GM18951 (cell line): ENCODE results near the gene GALNT2.

ENCODE experiments used
- POLR2A ChIP-seq: IDR thresholded peaks from 4 replicates; pipeline ENCODE4 v1.6.1; 2011; ENCODE audit warnings: mild to moderate bottlenecking; ENCODE audit not compliant: insufficient read length, insufficient read depth; ENCODE audit errors: extremely low read depth
- in situ Hi-C: fragments of 300-500 bp; cut with MboI; formaldehyde crosslinking; loops from one replicate; pipeline ENCODE4 v1.12.0; 2022; ENCODE audit warnings: low sequenced_read_pairs, mixed read lengths, inconsistent platforms; ENCODE audit not compliant: unreplicated experiment

The GALNT2 gene

DNA sequence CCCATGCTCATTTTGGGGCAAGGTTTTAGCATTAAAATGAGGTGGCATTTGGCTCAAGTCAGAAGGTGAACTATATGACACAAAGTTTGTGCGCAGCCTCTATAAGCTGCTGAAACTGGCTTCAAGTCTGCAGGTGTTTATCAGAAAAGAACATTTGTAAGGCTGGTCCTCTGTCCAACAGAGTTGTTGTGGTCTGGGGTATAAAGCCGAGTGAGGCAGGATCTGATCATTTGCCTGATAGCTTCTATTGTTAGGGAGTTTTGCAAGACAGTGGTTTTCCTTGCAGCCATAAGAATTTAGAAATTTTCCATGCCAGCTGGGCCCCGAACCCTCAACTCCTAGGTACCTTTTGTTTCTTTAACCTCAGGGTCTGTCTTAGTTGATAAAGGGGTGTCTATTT lies 228.3 kb downstream of the GALNT2 start:
- in situ Hi-C loops = no loop called here
- no peak for TF ChIP-seq POLR2A

DNA sequence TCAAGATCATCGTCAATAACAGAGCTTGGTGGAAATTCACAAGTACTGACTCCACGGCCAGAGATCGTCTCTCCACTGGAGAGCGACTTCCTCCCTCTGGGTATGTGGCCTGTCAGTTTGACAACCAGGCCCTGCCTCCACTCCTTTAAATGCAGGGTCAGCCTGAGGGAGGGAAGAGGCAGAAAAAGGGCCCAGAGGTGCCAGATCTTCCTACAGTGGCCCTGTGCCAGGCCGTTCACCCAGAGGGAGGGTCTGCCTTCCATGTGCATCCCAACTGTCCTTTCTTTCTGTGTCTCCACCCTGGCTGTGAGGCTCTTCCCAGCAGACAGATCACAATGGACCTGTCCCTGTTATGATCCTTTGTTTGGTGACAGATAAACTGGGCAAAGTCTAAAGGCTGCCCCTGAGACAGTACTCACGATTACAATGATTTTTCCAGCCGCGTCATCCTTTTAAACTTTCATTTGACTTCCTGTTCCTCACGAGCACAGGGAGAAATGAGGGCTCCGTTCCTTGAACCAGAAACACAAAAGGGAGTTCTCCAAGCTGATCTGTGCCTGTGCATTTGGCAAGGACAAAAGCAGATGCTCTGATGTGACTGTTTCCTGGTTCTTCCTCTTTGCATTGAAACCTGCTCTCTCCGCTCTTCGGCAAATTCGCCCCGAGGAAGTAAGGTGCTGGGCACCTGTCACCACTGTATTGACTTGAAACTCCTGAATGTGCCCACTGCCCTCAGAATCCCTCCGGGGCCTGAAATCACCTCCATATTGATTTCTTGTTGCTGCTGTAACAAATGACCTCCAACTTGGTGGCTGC lies 232.4 kb downstream of the GALNT2 start:
- in situ Hi-C loops = loop anchor here (25.0 kb wide), 1 partner anchor 1037 kb away; the partner anchor contains the start of gene RAB4A
- TF ChIP-seq POLR2A = no peak

DNA sequence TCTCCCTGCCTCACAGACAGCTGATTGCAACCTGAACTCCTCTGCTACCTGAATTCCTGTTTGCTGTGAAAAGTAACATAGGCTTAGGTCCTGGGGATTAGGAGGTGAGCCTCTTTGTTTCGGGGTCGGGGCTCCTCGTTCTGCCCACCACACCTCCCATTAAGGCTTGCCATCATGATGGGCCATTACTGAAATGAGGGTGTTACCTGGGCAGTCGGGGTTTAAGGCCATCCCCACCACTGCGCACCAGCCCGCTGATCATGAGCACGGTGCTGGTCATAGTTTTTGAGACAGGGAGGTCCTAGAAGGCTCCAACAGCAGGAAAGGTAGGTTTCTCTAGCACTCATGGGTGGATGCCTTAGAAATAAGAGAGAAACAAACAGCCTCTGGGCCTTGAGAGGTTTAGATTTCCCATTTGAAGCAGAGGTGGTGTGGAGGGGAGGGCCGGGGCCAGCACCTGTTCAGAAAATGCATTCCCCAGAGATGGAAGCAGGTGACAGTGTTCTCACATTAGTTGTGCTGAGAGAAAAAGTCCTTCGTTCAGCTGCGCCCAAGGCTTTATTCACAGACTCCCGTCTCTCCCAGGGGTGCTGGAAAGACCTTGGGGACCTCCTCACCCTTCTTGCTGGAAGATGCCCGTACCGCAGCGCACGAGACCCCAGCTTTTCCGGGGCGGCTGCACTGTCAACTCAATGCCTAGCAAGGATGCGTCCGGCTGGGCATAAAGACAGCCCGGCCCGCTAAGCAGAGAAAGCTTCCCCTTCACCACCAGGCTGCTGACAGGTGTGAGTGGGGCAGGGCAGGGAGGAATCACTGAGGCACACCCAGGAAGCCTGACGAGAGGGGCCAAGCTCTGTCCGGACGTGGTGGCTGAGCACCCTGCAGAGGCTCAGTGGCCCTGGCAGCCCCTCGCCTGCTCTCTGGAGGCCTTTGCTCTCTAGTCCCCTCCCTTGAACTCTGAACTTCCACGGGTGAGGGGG lies 233.6 kb downstream of the GALNT2 start:
- in situ Hi-C loops = loop anchor here (25.0 kb wide), 1 partner anchor 1038 kb away; the partner anchor contains the start of gene RAB4A
- TF ChIP-seq POLR2A = no peak

DNA sequence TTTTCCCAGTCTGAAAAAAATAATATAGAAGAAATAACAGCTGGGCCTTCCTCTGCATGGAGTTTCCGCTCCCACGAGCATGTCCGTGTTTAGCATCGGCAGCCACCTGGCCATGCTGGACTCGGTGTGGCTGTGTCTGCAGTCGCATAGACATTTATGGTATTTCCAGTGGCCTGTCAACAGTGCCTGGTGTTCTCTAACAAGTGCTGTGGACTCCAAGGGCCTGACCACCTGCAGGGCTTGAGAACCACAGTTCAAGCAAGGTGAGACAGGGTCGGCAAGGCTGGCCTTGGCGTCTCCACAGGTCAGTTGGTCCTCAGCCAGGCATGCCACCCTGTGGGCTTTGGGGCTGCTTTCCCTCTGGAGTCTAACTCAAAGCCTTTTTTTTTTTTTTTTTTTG lies 234.3 kb downstream of the GALNT2 start:
- in situ Hi-C loops = loop anchor here (25.0 kb wide), 1 partner anchor 1039 kb away; the partner anchor contains the start of gene RAB4A
- no peak for TF ChIP-seq POLR2A

DNA sequence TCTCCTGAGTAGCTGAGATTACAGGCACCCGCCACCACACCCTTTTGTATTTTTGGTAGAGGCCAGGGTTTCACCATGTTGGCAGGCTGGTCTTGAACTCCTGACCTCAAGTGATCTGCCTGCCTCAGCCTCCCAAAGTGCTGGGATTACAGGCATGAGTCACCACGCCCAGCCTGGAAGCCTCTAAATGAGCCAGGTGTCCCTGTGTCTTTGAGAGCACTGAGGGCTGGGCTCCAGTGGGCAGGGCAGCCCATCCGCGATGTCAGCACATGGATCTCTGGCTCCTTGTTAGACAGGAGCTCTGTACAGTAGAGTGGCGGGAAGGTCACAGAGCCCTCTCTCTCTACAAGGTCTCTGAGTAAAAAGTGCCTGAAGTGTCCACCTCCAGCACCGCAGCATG lies 234.8 kb downstream of the GALNT2 start:
- in situ Hi-C loops = loop anchor here (25.0 kb wide), 1 partner anchor 1040 kb away; the partner anchor contains the start of gene RAB4A
- no peak for TF ChIP-seq POLR2A

DNA sequence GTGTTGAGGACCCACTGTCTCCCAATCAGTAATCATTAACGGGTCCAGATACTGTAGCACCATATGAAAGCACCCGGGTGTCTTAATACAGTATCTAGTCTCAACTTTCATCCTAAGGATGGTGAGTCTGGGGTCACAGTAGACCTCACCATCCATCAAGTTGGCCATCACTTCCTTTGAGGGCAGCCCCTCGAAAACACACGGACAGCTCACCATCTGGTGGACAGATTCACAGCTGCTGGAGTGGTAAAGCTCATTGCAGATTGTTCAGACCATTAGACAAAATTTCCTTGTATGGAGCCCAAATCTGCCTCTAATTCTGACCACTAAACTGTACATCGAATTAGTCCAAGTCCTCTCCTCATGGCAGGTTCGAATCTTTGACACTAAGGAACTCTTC lies 236.0 kb downstream of the GALNT2 start:
- TF ChIP-seq POLR2A = no peak
- in situ Hi-C loops = loop anchor here (25.0 kb wide), 1 partner anchor 1041 kb away; the partner anchor contains the start of gene RAB4A

DNA sequence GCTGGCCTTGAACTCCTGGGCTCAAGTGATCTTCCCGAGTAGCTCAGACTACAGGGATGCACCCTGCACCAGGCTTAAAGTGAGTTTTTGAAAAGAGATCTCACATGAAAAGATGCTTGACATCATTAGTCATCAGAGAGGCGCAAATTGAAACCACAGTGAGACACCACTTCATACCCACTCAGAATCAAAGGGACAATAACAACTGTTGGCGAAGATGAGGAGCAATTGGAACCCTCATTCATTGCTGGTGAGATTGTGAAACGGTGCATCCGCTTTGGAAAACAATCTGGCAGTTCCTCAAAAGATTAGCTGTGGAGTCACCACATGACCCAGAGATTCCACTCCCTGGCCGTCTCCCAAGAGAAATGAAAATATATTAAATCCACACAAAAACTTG lies 236.8 kb downstream of the GALNT2 start:
- TF ChIP-seq POLR2A = no peak
- in situ Hi-C loops = loop anchor here (25.0 kb wide), 1 partner anchor 1042 kb away; the partner anchor contains the start of gene RAB4A

DNA sequence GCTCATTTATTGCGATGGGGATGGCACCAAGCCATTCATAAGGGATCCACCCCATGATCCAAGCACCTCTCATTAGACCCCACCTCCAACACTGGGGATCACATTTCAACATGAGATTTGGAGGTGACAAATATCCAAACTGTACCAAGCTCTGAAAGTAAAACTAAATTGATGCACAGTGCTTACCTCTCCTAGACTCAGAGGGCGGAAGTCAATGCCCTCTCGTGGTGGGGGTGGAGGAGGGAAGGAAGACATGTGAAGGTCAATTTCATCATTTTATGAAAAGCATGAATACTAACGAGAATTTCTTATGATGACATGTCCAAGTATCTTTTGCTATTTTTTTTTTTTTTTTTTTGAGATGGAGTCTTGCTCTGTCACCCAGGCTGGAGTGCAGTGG lies 239.1 kb downstream of the GALNT2 start:
- in situ Hi-C loops = loop anchor here (25.0 kb wide), 1 partner anchor 1044 kb away; the partner anchor contains the start of gene RAB4A
- no peak for TF ChIP-seq POLR2A

DNA sequence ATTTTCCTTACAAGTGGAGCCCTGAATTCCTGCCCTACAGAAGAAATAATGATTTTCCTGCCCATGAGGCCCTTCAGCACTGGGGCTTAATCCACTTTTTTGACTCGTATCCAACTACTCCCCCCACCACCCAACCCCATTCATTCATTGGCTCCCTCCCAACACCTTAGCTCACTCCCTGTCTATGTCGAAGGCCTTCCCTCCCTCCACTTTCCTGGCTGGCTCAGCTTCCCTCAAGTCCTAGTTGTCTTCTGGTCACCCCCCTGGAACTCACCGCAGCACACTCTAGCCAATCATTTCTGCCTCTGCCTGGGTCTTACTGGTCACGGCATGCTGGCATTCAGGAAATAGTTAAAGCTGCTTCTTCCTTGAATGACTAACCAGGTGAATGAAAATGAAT lies 240.2 kb downstream of the GALNT2 start:
- in situ Hi-C loops = loop anchor here (25.0 kb wide), 1 partner anchor 1045 kb away; the partner anchor contains the start of gene RAB4A
- no peak for TF ChIP-seq POLR2A

DNA sequence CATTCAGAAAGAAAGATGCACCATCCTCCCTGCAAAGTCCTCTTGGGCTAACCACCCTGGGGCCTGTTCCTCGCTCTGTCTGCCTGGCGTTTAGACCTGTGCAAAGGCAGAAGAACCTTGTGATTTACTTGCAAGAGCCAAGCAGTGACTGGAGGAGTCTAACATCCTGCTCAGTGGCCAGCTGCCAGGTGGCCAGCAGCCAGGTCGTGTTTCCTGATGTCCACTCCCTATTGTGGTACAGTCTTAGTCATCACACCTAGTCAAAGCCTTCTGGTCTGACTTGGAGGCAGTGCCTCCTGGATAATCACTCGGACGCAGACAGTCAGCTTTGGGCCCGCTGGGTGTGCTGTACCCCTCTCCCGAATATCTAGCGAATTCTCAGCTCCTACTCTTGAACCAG lies 241.0 kb downstream of the GALNT2 start:
- TF ChIP-seq POLR2A = no peak
- in situ Hi-C loops = loop anchor here (25.0 kb wide), 1 partner anchor 1046 kb away; the partner anchor contains the start of gene RAB4A

DNA sequence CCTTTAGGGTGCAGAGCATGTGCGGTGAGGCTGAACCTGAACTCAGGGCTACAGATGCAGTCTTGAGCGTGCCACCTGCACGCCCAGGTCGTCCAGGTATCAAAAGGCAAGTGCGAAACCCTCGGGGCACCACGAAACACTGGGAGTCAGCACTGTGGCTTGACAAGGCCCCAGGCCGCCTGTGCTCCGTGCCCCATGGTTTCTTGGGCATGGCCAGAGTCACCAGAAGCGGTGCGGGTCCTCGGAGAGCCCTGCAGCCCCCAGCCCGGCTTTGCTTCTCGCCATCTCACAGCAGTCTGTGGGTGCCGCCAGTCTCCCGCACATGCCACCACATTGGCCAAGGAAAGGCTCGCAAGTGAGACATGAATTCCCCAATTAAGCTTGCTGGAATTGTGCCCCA lies 241.8 kb downstream of the GALNT2 start:
- in situ Hi-C loops = loop anchor here (25.0 kb wide), 1 partner anchor 1047 kb away; the partner anchor contains the start of gene RAB4A
- no peak for TF ChIP-seq POLR2A

DNA sequence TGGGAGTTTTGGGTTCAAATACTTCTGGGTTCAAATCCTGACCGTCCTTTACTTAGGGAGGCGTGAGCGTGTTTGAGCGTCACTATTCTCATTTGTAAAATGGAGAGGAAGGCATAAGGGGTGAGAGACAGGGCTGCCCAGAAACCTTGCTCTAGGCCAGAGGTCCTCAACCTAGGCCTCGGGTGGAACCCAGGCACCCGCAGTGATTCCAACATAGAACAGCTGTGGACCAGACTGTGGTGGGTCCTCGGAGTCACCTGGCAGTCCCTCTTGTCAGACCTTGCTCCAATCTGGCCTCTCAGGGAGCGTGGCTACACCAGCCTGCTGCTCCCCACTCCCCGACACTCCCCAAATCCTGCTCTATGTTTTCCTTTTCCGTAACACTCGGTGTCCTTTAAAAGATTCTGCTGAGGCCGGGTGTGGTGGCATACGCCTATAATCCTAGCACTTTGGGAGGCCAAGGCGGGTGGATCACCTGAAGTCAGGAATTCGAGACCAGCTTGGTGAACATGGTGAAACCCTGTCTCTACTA lies 242.7 kb downstream of the GALNT2 start:
- no peak for TF ChIP-seq POLR2A

More for the DNA sequence above, 242.7 kb downstream of the GALNT2 start:
- in situ Hi-C loops = loop anchor here (25.0 kb wide), 1 partner anchor 1047 kb away; the partner anchor contains the start of gene RAB4A
